GM12892 (cell line): ENCODE results near the gene CDK18.

ENCODE experiments used
- POLR2A ChIP-seq: IDR thresholded peaks from 2 replicates; pipeline ENCODE4 v1.6.1; 2011; ENCODE audit warnings: low read depth, low read length, control low read depth
- POLR2AphosphoS5 ChIP-seq: IDR thresholded peaks from 2 replicates; pipeline ENCODE4 v1.6.1; 2011; ENCODE audit warnings: low read depth, low read length, control low read depth

DNA sequence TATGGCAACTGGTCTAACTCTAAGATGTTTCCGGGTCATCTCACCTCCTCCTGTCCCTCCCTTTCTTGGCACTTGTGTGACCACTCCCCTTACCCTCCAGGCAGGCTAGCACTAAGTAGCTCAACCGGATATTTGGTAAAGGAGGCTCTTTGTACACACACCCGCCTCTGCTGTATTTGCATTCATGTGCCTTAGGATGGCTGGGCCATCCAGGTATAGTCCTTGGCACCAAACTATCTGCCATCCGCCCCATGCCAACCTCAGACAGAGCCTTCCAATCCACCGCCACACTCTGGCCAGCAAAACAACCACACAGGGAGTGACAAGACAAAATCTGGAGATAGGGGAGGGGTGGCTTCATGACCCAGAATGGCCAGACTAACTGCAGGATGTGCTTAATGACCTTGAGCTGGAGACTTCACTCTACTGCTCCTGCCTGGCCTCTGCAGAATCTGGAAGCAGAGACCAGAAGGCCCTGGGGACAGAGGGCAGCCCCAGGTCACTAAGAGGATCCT lies 59.5 kb downstream of the CDK18 start:
- TF ChIP-seq POLR2A (no peak), POLR2AphosphoS5 (no peak)
